Astrocyte of the spinal cord (primary cell): ENCODE measurements around the gene NFIC.
"Not testable (repeated sequence)": the region's sequence is repeated elsewhere in the genome, so short reads cannot be mapped to it uniquely, and the experiment has no call there.

Source experiments
- DNase-seq: peaks from one replicate; pipeline ENCODE4 v3.0.0; 2011; ENCODE audit warnings: low read depth, low spot score
- H3K4me3 ChIP-seq: 2 replicates; pipeline ENCODE4 v1.5.1; 2011; ENCODE audit warnings: low read depth, mild to moderate bottlenecking, low read length, moderate library complexity
- CTCF ChIP-seq: IDR thresholded peaks from 2 replicates; pipeline ENCODE4 v1.5.1; 2012; ENCODE audit warnings: low read depth, mild to moderate bottlenecking, low read length, inconsistent platforms
- in situ Hi-C: cut with HindIII; loops from 2 replicates; pipeline ENCODE4 v1.10.0; 2017; ENCODE audit warnings: low sequenced_read_pairs

NFIC gene

DNA sequence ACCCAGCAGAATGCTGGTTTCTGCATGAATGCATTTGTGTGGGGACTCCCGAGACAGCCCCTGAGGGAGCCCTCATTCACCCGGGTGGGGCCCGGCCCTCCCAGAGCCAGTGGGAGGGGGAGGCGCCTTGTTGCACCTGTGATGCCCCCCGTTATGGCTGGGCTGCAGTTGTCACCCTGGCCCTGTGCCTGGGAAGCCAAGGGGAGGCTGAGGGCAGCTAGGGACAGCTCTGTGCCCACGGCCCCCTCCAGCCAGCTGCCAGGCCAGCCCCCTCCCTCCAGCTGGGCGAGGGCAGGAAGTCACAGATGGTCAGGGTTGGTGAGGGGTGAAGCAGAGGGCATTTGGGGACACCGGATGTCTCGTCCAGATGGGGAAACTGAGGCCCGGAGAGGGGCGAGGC lies 26.1 kb downstream of the NFIC start:
- DNase-seq = no peak
- no peak for TF ChIP-seq CTCF
- no peak overlapping the region for H3K4me3 ChIP-seq
- in situ Hi-C loops = no loop called here

DNA sequence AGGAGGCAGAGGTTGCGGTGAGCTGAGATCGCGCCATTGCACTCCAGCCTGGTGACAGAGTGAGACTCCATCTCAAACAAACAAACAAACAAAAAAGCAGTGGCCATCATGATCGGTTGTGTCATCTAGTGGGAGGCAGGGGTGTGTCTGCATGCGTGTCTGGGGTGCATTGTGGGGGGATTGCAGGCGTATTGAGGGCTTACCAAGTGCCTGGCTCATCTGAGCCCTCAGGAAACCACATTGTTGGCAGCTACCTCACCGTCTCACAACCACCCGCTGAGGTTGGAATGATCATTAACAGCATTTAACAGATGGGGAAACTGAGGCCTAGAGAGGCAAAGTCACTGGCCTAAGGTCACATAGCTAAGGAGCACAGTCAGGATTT lies 30.5 kb downstream of the NFIC start:
- no peak overlapping the region for H3K4me3 ChIP-seq
- no peak for DNase-seq
- TF ChIP-seq CTCF = no peak
- in situ Hi-C loops = no loop called here

- peak; percentile 18 for DNase-seq
- no peak for TF ChIP-seq CTCF
- in situ Hi-C loops = no loop called here
- H3K4me3 ChIP-seq = no peak overlapping the region
These were observed 31.1 kb downstream of the NFIC start for GRCh38 chr19:3397266-3398022.

GRCh38 chr19:3398114-3398899 lies 31.9 kb downstream of the NFIC start:
- in situ Hi-C loops = no loop called here
- H3K4me3 ChIP-seq = no peak overlapping the region
- DNase-seq = peak; percentile 28
- TF ChIP-seq CTCF = no peak

GRCh38 chr19:3398900-3399278 lies 32.5 kb downstream of the NFIC start:
- in situ Hi-C loops = no loop called here
- H3K4me3 ChIP-seq = no peak overlapping the region
- no peak for TF ChIP-seq CTCF
- DNase-seq = no peak

- DNase-seq, in situ Hi-C loops, H3K4me3 ChIP-seq: not testable (repeated sequence)
These were observed 32.9 kb downstream of the NFIC start for GRCh38 chr19:3399311-3399710.
